GM21447 (cell line): Measurements from ENCODE around the gene MAP4K2.

ENCODE experiments used
- ATAC-seq: cut with Tn5 transposase; IDR thresholded peaks from one replicate; pipeline ENCODE4 v1.9.1; 2021; ENCODE audit not compliant: unreplicated experiment

MAP4K2 gene

DNA sequence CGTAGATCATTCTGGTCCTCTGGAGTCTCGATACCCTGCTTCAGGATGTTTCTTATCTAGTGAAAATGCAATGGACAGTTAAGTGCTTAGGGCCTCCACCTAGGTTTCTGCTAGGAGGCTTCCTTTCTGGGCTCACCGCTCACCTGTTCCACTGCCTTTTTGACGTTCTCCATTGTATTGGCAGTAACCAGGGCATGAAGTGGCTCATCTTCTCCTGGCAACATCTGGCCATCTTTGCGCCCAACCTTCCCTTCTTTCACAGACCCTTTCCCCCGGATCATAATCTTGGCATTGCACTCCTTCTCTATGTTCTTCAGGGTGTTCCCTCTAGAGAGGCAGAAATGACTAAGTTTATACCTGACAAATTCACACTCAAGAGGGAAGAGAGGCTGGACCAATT is 33.7 kb downstream of the MAP4K2 start:
- ATAC-seq, result no peak

DNA sequence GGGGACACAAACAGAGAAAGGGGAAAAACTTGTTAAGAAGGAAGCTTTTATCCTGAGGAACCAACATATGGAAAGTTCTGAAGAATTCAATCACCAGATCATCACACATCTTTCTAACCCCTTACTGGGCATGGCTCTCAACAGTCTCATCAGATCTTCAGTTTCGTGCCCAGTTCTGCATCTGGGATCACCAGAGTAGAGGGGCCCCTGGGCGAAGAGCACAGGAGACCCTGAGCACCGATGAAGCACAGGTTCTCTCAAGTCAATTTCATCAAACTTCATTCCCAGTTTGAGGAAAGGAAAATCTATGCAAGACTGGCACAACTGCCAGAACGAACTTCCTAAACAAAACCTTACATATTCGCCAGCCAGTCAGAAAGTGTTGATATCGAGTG is 34.7 kb downstream of the MAP4K2 start:
- ATAC-seq, result no peak

DNA sequence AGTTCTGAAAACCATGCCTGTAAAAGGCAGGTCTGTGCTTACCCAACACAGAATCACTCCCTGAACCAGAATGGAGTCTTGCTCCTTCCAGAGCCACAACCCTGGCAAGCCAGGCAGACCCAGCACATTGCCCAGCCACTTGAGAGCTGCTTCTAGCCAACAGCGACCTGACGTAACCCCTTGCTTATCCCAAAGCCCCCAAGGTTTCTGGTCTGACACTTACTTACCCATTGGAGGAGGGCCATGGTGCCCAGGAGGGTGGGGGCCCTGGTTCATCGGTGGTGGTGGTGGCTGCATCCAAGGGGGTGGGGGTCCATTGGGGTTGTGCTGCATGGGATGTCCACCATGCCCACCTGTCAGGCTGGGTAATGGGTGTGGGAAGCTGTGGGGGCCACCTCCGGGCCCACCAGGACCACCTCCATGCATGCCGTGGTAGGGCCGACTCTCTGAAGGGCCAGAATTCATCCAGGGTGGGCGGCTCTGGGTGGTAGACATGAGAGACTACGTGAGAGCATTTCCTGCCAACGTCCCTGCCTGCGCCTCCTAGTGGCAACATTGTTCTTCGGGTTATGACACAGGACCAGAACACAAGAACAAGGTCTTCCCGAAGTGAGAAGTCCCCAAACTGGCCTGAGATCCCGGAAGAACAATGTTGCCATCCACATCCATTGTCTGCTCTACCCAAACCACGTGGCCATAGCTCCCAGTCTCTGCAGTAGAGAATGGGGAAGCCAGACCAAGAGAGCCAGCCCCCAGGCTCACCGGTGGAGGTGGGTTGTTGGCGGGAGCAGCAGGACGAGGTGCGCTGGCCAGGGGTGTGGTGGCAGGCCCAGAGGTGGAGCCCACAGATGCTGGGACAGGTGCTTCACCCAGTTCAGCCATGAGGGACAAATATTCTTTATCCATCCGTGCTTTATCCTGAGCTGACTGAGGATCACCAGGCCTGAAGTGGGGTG is 35.4 kb downstream of the MAP4K2 start:
- ATAC-seq, result no peak

DNA sequence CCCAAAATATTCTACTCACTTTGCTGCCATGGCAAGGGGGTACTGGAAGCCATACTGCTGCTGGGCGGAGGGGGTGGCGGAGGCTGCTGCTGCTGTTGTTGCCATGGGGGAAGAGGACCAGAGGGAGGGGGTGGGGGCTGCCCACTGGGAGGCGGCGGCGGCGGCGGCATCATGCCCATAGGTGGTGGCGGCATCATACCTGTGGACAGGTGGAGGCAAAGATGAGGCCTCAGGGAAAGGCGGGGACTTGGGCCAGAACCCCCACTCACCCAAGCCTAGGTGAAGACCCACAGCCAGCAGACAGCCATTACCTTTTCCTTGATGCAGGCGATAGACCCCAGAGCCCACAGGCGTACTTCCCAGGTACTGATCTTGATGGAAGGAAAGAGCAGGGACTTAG is 36.1 kb downstream of the MAP4K2 start:
- no peak for ATAC-seq

GRCh38 chr11:64765851-64766665 is 37.0 kb downstream of the MAP4K2 start:
- no peak for ATAC-seq

GRCh38 chr11:64765291-64765850 is 37.6 kb downstream of the MAP4K2 start:
- no peak for ATAC-seq

- no peak for ATAC-seq
Observed at GRCh38 chr11:64764753-64765152, 38.3 kb downstream of the MAP4K2 start.

GRCh38 chr11:64764040-64764611 is 38.9 kb downstream of the MAP4K2 start:
- ATAC-seq, result no peak

- ATAC-seq, result no peak
Observed at GRCh38 chr11:64763526-64764039, 39.4 kb downstream of the MAP4K2 start.

DNA sequence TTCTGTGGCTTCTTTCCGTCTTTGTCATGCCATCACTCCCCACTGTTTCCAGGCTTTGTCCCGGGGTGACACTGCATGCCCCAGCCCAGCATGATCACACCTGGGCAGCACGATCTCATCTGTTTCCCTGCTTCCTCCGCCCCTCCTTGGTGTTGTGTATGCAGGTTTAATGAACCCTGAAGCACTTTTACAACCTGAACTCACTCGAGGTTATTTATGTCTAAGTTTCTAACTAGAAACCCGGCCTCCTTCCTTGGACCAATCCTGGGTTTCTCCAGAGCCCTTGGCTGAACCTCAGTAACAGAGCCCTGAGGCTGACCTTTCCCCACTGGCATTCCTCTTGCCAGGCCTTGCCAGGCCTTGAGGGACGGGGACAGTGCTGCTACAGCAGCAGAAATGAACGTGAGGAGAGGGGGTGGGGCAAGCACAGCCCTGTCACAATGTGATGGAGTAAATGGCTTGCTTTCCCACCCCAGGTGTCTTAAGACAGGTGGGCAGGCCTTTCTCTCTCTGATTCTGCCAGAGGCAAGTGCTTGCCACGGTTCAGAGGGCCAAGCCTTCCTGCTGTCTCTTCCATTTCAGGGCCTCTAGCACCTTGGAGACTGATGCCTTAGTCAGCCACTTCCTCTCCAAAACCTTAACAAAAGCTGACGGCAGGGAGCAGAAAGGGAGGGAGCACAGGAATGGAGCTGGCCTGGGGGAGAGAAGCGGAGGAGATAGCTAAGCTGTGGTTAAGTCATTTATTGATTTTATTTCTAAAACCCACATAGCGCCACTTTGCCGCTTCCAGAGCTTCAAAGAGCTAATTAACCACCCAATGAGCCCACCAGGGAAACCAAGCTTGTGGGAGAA is 40.1 kb downstream of the MAP4K2 start:
- no peak for ATAC-seq

GRCh38 chr11:64762277-64762673 is 40.7 kb downstream of the MAP4K2 start:
- ATAC-seq, result no peak

GRCh38 chr11:64760759-64761420 is 42.1 kb downstream of the MAP4K2 start:
- ATAC-seq, result no peak

DNA sequence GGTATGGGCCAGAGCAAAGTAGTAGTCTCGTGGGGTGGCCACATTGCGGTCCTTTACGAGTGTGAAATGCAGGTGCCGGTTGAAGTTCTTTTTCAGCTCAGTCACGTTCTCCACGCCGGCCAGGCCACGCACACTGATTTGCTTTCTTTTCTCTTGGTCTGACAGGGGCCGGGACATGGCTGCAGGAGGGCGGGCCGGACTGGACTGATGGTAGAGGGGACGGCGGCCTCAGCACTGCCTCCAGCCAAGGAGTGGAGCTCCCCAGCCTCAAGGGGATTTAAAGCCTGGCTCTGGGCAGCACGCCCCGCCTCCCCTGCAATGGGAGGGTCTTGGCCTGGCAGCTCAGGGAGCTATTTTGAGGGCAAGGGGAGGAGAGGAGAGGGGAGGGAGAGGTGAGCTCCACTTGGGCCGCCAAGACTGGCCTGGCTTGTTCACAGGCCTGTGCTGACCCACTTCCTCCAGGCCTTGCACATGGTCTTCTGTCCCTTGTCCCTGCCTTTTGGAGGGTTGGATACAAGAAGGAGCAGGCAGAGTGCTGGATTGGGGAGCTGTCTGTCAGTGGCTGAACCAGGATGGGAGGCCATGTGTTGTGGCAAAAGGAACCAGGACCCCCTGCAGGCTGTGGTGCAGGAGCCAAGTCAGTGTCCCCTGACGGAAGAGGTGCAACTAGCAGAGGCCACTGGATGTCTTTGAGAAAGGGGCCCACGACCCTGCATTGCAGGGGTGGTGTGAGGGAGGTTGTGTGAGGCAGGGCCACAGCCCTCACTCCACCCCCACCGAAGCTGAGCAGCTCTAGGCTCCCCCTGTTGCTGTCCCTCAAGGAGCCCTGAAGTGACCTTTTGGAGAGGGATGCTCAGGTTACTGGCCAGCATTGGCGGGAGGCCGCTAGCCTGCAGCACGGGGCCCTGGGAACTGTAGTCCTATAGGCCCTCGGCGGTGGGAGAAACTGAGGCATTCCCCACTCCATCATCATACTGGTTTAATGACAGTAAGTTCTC is 43.0 kb downstream of the MAP4K2 start, which contains the start of gene PYGM:
PYGM (minus strand) TSS at position 253 of the 998 bp plus-strand sequence; CDS start at position 177, 76 bp downstream.
- no peak for ATAC-seq

DNA sequence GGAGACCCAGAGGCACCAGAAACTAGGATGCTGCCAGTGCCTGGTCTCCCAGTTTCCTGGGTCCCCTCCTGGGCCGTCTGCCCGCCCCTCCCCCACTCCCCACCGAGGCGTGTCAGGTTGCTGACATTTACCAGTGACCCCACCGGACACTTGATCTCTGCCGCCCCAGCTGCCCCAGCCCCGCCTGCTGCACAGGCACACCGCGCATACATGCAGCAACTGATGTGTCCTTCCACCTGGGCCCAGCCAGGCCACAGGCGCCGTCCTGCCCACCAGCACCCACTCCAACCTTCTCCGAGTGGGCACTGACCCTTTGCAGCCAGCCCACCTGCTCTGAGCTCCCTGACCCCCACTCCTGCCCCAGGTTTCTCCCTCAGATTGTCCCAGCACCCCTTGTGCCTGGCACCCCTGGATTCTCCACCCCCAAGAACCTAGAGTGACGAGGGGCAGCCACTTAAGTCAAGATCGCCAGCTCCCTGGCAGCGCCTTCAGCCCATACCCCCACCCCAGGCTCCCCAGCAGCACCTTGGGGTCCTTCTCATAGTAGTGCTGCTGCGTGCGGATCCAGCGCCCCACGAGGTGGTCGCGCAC is 43.8 kb downstream of the MAP4K2 start:
- no peak for ATAC-seq

GRCh38 chr11:64758330-64759079 is 44.5 kb downstream of the MAP4K2 start:
- no peak for ATAC-seq

DNA sequence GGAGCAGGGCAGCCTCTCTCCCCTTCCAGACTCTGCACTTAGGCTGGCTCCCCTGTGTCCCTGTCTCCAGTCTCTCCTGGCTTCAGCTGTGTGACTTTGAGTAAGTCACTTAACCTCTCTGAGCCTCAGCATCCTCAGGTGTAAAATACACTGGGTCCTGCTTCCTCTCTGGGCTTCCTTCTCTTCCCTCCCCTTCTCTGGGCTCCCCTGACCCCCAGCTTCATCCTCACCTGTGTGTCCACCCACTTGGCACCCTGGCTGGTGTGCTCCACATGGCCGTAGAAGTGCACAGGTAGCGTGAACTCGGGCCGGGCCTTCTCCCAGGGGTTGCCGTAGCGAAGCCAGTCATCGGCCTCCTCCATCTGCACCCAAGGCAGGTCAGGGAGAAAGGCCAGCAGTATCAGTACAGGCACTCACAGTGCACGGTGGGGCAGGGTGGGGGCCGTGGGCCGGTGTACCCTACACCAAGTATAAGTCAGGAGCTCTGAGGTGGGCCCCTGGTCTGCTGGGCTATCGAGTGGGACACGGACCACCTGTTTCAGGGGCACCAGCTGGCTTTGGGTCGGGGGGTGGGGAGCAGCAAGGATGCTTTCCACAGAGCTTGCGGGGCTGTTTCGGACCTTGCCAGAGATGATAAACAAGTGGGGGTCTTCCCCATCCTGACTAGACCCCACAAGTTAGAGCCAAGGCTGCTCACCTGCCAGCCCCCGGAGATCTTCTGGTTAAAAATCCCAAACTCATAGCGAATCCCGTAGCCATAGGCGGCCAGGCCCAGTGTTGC is 45.3 kb downstream of the MAP4K2 start:
- no peak for ATAC-seq
